SU-DHL-6 (cell line): ENCODE measurements around the gene ERRFI1.

Experiments used
- CTCF ChIP-seq: fragments of 200-600 bp; sonication (generic); IDR thresholded peaks from one replicate; pipeline ENCODE4 v1.5.1; 2017; ENCODE audit warnings: antibody characterized with exemption, mild to moderate bottlenecking, low read length, moderate library complexity; ENCODE audit not compliant: insufficient read depth, poor library complexity, severe bottlenecking
- EZH2phosphoT487 ChIP-seq: fragments of 200-600 bp; sonication (generic), shearing (Covaris generic); conservative IDR thresholded peaks from 2 replicates; pipeline ENCODE4 v1.6.1; 2018; ENCODE audit warnings: mild to moderate bottlenecking, antibody characterized with exemption, low read length, moderate library complexity, mixed read lengths

- TF ChIP-seq CTCF (no peak), EZH2phosphoT487 (no peak)
These were observed 4.3 kb downstream of the ERRFI1 start for GRCh38 chr1:8021676-8022266.
